GM21528 (cell line): ENCODE measurements around the gene ARHGAP21.
A peak's percentile ranks its signal among the peaks of the same experiment; 100 is the strongest.

Source experiments
- ATAC-seq: cut with Tn5 transposase; IDR thresholded peaks from one replicate; pipeline ENCODE4 v1.9.1; 2021; ENCODE audit warnings: mild to moderate bottlenecking, moderate library complexity; ENCODE audit not compliant: unreplicated experiment, low FRiP score

The ARHGAP21 gene

DNA sequence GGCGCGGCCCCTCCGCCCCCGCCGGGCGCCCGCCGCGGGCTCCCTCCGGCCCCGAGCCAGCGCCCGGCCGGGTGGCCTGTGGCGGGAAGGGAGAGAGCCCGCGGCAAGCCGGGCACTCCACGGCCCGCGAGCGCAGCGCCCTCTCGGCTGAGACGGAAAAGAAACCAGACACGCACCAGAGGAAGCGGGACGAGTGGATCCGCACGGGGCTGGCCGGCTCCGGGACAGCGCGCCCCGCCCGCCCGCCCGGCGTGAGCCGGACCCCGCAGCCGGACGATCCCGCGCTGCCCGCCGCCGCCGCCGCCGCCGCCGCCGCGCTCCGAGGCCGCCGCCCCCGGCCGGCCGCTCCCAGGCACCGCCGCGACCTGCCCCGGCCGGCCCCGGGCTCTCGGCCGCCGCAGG lies 300 bp downstream of the ARHGAP21 start:
- ATAC-seq, result peak; percentile 26

- ATAC-seq, result peak; percentile 32
Measured at GRCh38 chr10:24722676-24723385, 856 bp downstream of the ARHGAP21 start.

GRCh38 chr10:24722131-24722675 lies 1.5 kb downstream of the ARHGAP21 start:
- ATAC-seq, result peak; percentile 1

GRCh38 chr10:24721229-24722106 lies 2.2 kb downstream of the ARHGAP21 start:
- ATAC-seq, result no peak

- ATAC-seq, result no peak
Measured at GRCh38 chr10:24720096-24720495, 3.6 kb downstream of the ARHGAP21 start.

GRCh38 chr10:24718031-24718855 lies 5.4 kb downstream of the ARHGAP21 start:
- ATAC-seq, result no peak

GRCh38 chr10:24716295-24716694 lies 7.4 kb downstream of the ARHGAP21 start:
- no peak for ATAC-seq

DNA sequence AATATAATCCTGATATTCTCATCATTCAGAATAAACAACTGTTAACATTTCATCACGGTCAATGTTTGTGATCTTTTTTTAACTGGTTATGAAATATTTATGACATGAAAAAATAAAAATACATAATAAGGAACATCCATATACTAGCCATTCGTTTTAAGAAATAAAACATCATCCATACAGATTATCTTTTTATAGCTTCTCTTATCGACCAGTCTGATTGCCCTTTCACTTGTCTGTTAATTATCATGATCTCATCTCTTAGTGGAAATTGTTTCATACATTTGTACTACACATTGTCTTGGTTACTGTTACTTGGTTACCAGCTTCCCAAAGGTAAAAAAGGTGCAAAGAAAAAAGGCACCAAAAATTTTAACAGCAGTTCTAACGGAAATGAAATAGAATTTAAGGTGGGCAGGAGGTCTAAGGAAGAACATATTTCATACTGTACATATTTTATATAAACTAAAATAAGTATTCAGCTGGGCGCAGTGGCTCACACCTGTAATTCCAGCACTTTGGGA lies 8.4 kb downstream of the ARHGAP21 start:
- ATAC-seq, result no peak

- no peak for ATAC-seq
Measured at GRCh38 chr10:24713086-24713485, 10.6 kb downstream of the ARHGAP21 start.

DNA sequence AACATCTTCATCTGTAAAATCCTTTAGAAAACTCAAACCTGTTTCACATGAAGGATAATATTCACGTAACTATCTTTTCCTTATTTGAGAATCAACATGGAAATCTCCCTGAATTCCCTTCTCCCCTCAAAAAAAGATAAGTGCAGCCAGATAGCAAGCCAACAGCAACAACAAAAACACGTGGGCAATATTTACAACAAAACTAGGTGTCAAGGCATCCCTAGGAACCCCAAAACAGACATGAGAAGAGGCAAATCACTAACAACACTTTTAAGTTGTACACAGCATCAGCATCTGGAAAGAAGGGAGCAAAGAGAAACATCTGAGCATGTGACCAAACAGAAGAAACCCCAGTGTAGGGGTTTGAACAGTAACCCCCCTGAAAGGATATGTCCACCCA lies 12.2 kb downstream of the ARHGAP21 start:
- ATAC-seq, result no peak

- ATAC-seq, result no peak
Measured at GRCh38 chr10:24708081-24708480, 15.6 kb downstream of the ARHGAP21 start.

DNA sequence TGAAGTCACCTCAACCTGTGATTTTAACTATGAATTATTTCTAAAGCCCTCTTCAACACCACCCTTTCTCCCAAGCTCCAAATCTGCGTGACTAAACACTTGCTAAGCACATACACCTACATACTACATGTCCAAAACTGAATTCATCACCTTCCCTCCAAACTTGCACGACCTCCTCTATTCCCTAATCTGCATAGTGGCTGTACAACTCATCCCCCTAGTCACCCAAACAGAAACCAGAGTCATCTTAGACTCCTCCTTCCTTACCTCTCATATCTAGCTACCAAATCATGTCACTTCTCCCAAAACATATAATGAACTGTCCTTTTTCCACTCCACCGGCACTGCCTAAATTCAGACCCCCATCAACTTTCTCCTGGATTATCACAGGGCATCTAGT lies 16.2 kb downstream of the ARHGAP21 start:
- no peak for ATAC-seq

DNA sequence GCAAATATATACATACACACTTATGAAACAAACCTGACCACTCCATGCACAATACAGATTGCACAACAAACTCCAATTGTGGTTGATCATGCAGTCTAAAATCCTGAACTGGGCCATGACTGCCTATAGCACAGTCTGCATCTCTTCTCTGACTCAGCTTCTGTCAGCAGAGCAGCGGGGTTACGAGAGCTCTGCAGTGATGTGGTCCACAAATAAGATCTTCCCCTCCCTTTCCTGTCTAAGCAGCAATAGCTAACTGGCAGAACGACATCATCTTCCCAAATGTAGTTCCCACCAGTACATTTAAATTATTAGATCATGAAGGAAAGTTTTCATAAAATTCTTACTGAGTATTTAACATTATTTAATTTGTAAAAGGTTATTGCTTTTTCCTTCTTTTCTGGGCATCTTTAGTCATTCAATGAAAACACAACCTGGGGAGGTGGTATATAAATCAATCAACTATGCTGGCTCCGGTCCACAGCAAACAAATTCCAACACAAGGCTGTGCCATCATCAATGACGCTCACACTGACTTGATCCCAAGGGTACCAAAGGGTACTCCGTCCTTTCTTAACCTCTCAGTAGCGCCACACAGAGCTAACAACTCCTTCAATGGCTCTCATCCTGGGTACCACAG lies 17.1 kb downstream of the ARHGAP21 start:
- ATAC-seq, result no peak

DNA sequence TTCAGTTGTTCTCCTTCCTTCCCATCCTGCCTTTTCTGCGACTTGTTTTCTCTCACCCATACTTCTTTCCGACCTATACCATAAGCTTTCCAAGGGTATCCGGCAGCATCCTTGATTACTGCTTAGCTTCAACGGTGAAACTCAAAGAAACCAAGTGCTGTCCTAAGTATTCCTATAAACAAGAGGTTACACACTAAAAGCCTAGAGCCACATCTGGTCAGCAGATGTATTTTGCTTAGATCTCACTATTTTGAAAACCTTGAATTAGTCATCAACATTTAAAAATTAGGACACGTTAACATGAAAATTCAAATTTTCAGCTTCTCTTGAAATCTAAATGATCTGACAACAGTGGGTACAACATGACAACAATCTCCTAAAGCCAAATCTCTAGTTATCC lies 20.0 kb downstream of the ARHGAP21 start:
- ATAC-seq, result no peak

DNA sequence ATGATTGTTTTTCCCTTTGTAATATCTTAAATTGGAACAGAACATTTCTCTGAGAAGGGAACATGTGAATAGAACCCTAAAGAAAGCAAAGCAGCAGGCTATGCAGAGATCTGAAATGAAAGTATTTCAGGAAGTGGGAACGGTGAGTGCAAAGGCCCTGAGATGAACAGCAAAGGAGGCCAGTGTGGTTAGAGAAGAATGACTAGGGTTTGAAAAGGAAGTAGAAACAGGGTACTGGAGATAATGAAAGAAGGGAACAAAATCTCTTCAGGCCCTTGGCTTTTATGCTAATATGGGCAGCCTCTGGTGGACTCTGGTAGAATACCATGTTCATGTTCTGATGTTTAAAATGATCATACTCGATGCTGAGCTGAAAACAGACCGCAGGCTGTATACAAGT lies 22.2 kb downstream of the ARHGAP21 start:
- peak; percentile 89 for ATAC-seq

GRCh38 chr10:24700948-24701347 lies 22.7 kb downstream of the ARHGAP21 start:
- ATAC-seq, result no peak

- no peak for ATAC-seq
Measured at GRCh38 chr10:24698270-24698669, 25.4 kb downstream of the ARHGAP21 start.

DNA sequence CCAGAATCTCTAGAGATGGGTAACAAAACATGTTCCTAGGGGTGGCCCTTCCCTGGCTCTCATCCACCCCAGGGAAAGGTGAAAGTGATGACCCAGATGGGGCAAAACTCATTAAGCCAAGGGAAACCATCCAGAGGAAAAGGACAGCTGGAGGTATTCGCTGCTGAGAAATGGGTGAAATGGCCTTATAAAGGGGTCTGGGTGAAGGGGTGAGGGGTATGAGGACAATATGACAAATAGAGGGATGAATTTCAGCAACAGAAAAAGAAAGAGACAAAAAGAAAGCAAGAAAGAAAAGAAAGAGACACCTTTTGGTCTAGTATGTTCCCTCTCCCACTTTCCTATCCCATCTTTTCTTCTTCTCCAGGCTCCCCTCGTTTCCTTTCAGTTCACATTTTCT lies 26.6 kb downstream of the ARHGAP21 start:
- no peak for ATAC-seq

GRCh38 chr10:24695452-24695851 lies 28.2 kb downstream of the ARHGAP21 start:
- ATAC-seq, result no peak

GRCh38 chr10:24694086-24694485 lies 29.6 kb downstream of the ARHGAP21 start:
- ATAC-seq, result no peak
